IMR-90 (cell line): ENCODE measurements around the gene PLA2G4A. TPM values are rescaled to one million over a fixed set of nuclear protein-coding genes. Genes with fewer than 3 reads are reported as not detected.

Experiments used
- ATAC-seq: fragments of 200-7000 bp; cut with Tn5 transposase; 2 replicates; pipeline ENCODE4 v1.9.1; 2020; ENCODE audit warnings: low read depth, mild to moderate bottlenecking, moderate library complexity
- BruUV-seq: library from RNA; stranded (reverse); fragments of 400-500 nt; replicated peaks from 2 replicates; lab custom pipeline; 2021; lab: Mats Ljungman, UMichigan
- CTCF ChIA-PET: fragments of 300-600 bp; formaldehyde crosslinking; extraction: SDS; loops from one replicate; lab custom pipeline; 2021; ENCODE audit warnings: antibody characterized with exemption; lab: Yijun Ruan, JAX
- POLR2A ChIA-PET: fragments of 300-600 bp; sonication (Branson Sonifier 250); formaldehyde crosslinking; loops from one replicate; lab custom pipeline; 2022; ENCODE audit warnings: antibody characterized with exemption; ENCODE audit not compliant: unreplicated experiment; lab: Charles Lee
- DNase-seq: peaks from one replicate; pipeline ENCODE4 v3.0.0; 2013
- H2AFZ ChIP-seq: replicated peaks from 2 replicates; pipeline ENCODE3; 2013; ENCODE audit warnings: low read length, mild to moderate bottlenecking; ENCODE audit not compliant: poor library complexity
- H2AK5ac ChIP-seq: 2 replicates; pipeline ENCODE4 v1.6.1; 2013; ENCODE audit warnings: low read depth, low read length, inconsistent platforms
- H2AK9ac ChIP-seq: replicated peaks from 2 replicates; pipeline ENCODE3; 2013; ENCODE audit warnings: mild to moderate bottlenecking, low read depth, low read length, moderate library complexity; ENCODE audit not compliant: poor library complexity
- H2BK120ac ChIP-seq: 2 replicates; pipeline ENCODE4 v1.6.1; 2013; ENCODE audit warnings: low read depth, low read length, inconsistent platforms
- H2BK15ac ChIP-seq: 3 replicates; pipeline ENCODE4 v1.6.1; 2013; ENCODE audit warnings: low read depth, low read length, inconsistent platforms
- H2BK20ac ChIP-seq: 2 replicates; pipeline ENCODE4 v1.6.1; 2013; ENCODE audit warnings: low read depth, mild to moderate bottlenecking, inconsistent platforms, low read length, moderate library complexity
- H2BK5ac ChIP-seq: 2 replicates; pipeline ENCODE4 v1.6.1; 2013; ENCODE audit warnings: mild to moderate bottlenecking, low read depth, low read length, inconsistent platforms; ENCODE audit not compliant: poor library complexity, severe bottlenecking
- H3K14ac ChIP-seq: replicated peaks from 2 replicates; pipeline ENCODE4 v1.6.1; 2013; ENCODE audit warnings: low read depth, low read length, inconsistent platforms
- H3K18ac ChIP-seq: 2 replicates; pipeline ENCODE4 v1.6.1; 2013; ENCODE audit warnings: low read depth, low read length, control low read depth
- H3K23ac ChIP-seq: 2 replicates; pipeline ENCODE4 v1.6.1; 2013; ENCODE audit warnings: low read depth, low read length, inconsistent platforms
- H3K27ac ChIP-seq: 2 replicates; pipeline ENCODE4 v1.5.1; 2013; ENCODE audit warnings: mild to moderate bottlenecking, control low read depth, low read length; ENCODE audit not compliant: insufficient read depth
- H3K27me3 ChIP-seq: 2 replicates; pipeline ENCODE4 v1.6.1; 2013; ENCODE audit warnings: low read length; ENCODE audit not compliant: control insufficient read depth, insufficient read depth
- H3K36me3 ChIP-seq: 2 replicates; pipeline ENCODE4 v1.6.1; 2013; ENCODE audit warnings: low read length, mixed read lengths; ENCODE audit not compliant: control insufficient read depth, insufficient read depth
- H3K4ac ChIP-seq: 2 replicates; pipeline ENCODE4 v1.6.1; 2013; ENCODE audit warnings: low read depth, low read length, inconsistent platforms
- H3K4me1 ChIP-seq: 2 replicates; pipeline ENCODE4 v1.6.1; 2013; ENCODE audit warnings: low read length, mixed read lengths; ENCODE audit not compliant: control insufficient read depth, insufficient read depth
- H3K4me2 ChIP-seq: 2 replicates; pipeline ENCODE4 v1.6.1; 2013; ENCODE audit warnings: low read depth, mild to moderate bottlenecking, control low read depth, low read length, moderate library complexity
- H3K4me3 ChIP-seq: 2 replicates; pipeline ENCODE4 v1.5.1; 2013; ENCODE audit warnings: low read depth, mild to moderate bottlenecking, control low read depth, low read length, moderate library complexity; ENCODE audit not compliant: insufficient read depth
- H3K56ac ChIP-seq: 2 replicates; pipeline ENCODE4 v1.6.1; 2013; ENCODE audit warnings: low read length, inconsistent platforms; ENCODE audit not compliant: insufficient read depth; ENCODE audit errors: extremely low read depth
- H3K79me1 ChIP-seq, 2 experiments: 2 replicates each; pipeline ENCODE4 v1.6.1; 2013; ENCODE audit warnings: low read length in 2 of 2, inconsistent platforms in 1 of 2, low read depth in 1 of 2
- H3K9ac ChIP-seq: 2 replicates; pipeline ENCODE4 v1.6.1; 2013; ENCODE audit warnings: low read depth, low read length, control low read depth
- H3K9me1 ChIP-seq: 2 replicates; pipeline ENCODE4 v1.6.1; 2013; ENCODE audit warnings: low read length, inconsistent platforms; ENCODE audit not compliant: insufficient read depth
- H3K9me3 ChIP-seq: 2 replicates; pipeline ENCODE4 v1.6.1; 2013; ENCODE audit warnings: low read length; ENCODE audit not compliant: control insufficient read depth, insufficient read depth
- H4K20me1 ChIP-seq: 2 replicates; pipeline ENCODE4 v1.6.1; 2013; ENCODE audit warnings: low read length, inconsistent platforms; ENCODE audit not compliant: insufficient read depth
- H4K5ac ChIP-seq: 2 replicates; pipeline ENCODE4 v1.6.1; 2013; ENCODE audit warnings: mild to moderate bottlenecking, low read depth, low read length, control low read depth
- H4K8ac ChIP-seq, 2 experiments: 2 replicates each; pipeline ENCODE4 v1.6.1; 2013; ENCODE audit warnings: low read depth in 2 of 2, low read length in 2 of 2, control low read depth in 1 of 2, inconsistent platforms in 1 of 2
- H4K91ac ChIP-seq: 2 replicates; pipeline ENCODE4 v1.6.1; 2013; ENCODE audit warnings: low read depth, low read length, inconsistent platforms; ENCODE audit not compliant: insufficient read depth
- CEBPB ChIP-seq: IDR thresholded peaks from 2 replicates; pipeline ENCODE4 v1.6.1; 2012; ENCODE audit warnings: low read depth, low read length, improper control_type of control experiment
- FOS ChIP-seq: fragments of 150-350 bp; IDR thresholded peaks from 2 replicates; pipeline ENCODE4 v1.6.1; 2016; ENCODE audit warnings: low read depth, low read length
- MAZ ChIP-seq: IDR thresholded peaks from 2 replicates; pipeline ENCODE4 v1.6.1; 2012; ENCODE audit warnings: low read depth, mild to moderate bottlenecking, low read length, improper control_type of control experiment, moderate library complexity, borderline replicate concordance
- SMC3 ChIP-seq: fragments of 150-350 bp; IDR thresholded peaks from 2 replicates; pipeline ENCODE4 v1.6.1; 2016; ENCODE audit warnings: low read depth, mild to moderate bottlenecking, antibody characterized with exemption, low read length, moderate library complexity
- WGBS, 2 experiments: methylation state at CpG; one replicate each; pipeline versions ENCODE4 v1.1.5 to v1.1.7; 2013; ENCODE audit warnings: missing lambda C conversion rate in 2 of 2; ENCODE audit not compliant: insufficient read length in 1 of 2; ENCODE audit errors: extremely low coverage in 2 of 2; 5-methylcytosine and 5-hydroxymethylcytosine counted together
- dilution Hi-C: fragments of 300-500 bp; cut with HindIII; formaldehyde crosslinking; loops from one replicate; pipeline ENCODE4 v1.14.3; 2018; ENCODE audit warnings: low sequenced_read_pairs; ENCODE audit not compliant: unreplicated experiment
- in situ Hi-C: fragments of 300-500 bp; cut with MboI; formaldehyde crosslinking; loops from 3 replicates; pipeline ENCODE4 v1.14.3; 2019; ENCODE audit warnings: low sequenced_read_pairs, inconsistent platforms, mixed read lengths
- intact Hi-C: fragments of 100-400 bp; cut with micrococcal nuclease; formaldehyde crosslinking; loops from 2 replicates; pipeline ENCODE4 v1.10.0; 2022
- polyA plus RNA-seq, 3 experiments: library from polyadenylated mRNA; depleted of rRNA; stranded (reverse); fragments of >200 nt; gene quantifications; 2 replicates each; pipeline ENCODE4 v1.2.3, GENCODE V29; 2012; ENCODE audit warnings: low replicate concordance in 1 of 3
- total RNA-seq: library from RNA; depleted of rRNA; stranded (reverse); fragments of >200 nt; gene quantifications from 2 replicates; pipeline ENCODE4 v1.2.3, GENCODE V29; 2012
- TF ChIP-seq, protein P1 (sequence below): fragments of 150-350 bp; IDR thresholded peaks from 2 replicates; pipeline ENCODE4 v1.6.1; 2016; ENCODE audit warnings: low read depth, mild to moderate bottlenecking, low read length, moderate library complexity, borderline replicate concordance
- TF ChIP-seq, protein P2 (sequence below): conservative IDR thresholded peaks from 2 replicates; pipeline ENCODE4 v1.5.1; 2012; ENCODE audit warnings: mild to moderate bottlenecking, low read depth, low read length, improper control_type of control experiment

The PLA2G4A gene
- total and polyA plus RNA-seq, 2 of the 4 experiments (the other 2 are of a cell fraction) = 1.6 to 3.8 TPM

DNA sequence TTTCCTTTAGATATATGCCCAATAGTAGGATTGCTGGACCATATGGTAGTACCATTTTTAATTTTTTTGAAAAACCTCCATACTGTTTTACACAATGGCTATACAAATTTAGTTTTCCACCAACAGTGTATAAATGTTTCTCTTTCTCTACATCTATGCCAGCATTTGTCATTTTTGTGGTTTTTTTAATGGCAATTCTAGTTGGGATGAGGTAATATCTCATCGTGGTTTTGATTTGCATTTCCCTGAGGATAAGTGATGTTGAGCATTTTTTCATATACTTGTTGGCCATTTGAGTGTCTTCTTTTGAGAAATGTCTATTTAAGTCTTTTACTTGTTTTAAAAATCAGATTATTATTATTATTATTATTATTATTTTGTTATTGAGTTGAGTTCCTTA is 35.5 kb downstream of the PLA2G4A start:
- Histone ChIP-seq H3K27ac (no peak overlapping the region), H3K18ac (no peak overlapping the region), H3K4me3 (no peak overlapping the region), H2BK15ac (no peak overlapping the region), H2BK120ac (no peak overlapping the region), H4K5ac (no peak overlapping the region), H4K8ac (no peak overlapping the region), H3K9me1 (no peaks in the 10 kb centered on the region), H2BK20ac (no peak overlapping the region), H3K9ac (no peak overlapping the region), H3K56ac (no peak overlapping the region), H2AFZ (no peak overlapping the region), H2AK5ac (no peak overlapping the region), H3K4me1 (no peaks in the 10 kb centered on the region), H3K14ac (no peak overlapping the region), H3K36me3 (no peaks in the 10 kb centered on the region), H3K9me3 (no peaks in the 10 kb centered on the region), H4K20me1 (no peaks in the 10 kb centered on the region), H2AK9ac (no peak overlapping the region), H3K4me2 (no peak overlapping the region), H3K79me1 (no peaks in the 10 kb centered on the region), H2BK5ac (no peak overlapping the region), H4K91ac (no peak overlapping the region), H3K27me3 (no peaks in the 10 kb centered on the region), H3K4ac (no peak overlapping the region), H3K23ac (no peak overlapping the region)
- in situ Hi-C loops (no loop called here), intact Hi-C loops (no loop called here), dilution Hi-C loops (no loop called here)
- CTCF ChIA-PET = no interaction called here
- no CpG with 5 or more reads among the region's 1 CpG for WGBS, 2 experiments
- no peak for ATAC-seq
- peak; percentile 23 for DNase-seq
- TF ChIP-seq SMC3 (no peak), MAZ (no peak), FOS (no peak), CEBPB (no peak; the same call in 1 of the 2 replicates)
- TF ChIP-seq, protein P1, sequence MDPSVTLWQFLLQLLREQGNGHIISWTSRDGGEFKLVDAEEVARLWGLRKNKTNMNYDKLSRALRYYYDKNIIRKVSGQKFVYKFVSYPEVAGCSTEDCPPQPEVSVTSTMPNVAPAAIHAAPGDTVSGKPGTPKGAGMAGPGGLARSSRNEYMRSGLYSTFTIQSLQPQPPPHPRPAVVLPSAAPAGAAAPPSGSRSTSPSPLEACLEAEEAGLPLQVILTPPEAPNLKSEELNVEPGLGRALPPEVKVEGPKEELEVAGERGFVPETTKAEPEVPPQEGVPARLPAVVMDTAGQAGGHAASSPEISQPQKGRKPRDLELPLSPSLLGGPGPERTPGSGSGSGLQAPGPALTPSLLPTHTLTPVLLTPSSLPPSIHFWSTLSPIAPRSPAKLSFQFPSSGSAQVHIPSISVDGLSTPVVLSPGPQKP = no peak
- TF ChIP-seq, protein P2, sequence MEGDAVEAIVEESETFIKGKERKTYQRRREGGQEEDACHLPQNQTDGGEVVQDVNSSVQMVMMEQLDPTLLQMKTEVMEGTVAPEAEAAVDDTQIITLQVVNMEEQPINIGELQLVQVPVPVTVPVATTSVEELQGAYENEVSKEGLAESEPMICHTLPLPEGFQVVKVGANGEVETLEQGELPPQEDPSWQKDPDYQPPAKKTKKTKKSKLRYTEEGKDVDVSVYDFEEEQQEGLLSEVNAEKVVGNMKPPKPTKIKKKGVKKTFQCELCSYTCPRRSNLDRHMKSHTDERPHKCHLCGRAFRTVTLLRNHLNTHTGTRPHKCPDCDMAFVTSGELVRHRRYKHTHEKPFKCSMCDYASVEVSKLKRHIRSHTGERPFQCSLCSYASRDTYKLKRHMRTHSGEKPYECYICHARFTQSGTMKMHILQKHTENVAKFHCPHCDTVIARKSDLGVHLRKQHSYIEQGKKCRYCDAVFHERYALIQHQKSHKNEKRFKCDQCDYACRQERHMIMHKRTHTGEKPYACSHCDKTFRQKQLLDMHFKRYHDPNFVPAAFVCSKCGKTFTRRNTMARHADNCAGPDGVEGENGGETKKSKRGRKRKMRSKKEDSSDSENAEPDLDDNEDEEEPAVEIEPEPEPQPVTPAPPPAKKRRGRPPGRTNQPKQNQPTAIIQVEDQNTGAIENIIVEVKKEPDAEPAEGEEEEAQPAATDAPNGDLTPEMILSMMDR = no peak
- no TSS peak for BruUV-seq
- POLR2A ChIA-PET = no interaction called here
